ES-I3 (cell line): ENCODE data around the gene EHF.

ENCODE experiments used
- H3K36me3 ChIP-seq: 2 replicates; pipeline ENCODE4 v1.6.1; 2013; ENCODE audit warnings: mild to moderate bottlenecking, low read length, control low read depth, moderate library complexity; ENCODE audit not compliant: insufficient read depth
- H3K4me1 ChIP-seq: 2 replicates; pipeline ENCODE4 v1.6.1; 2013; ENCODE audit warnings: mild to moderate bottlenecking, control low read depth, low read length; ENCODE audit not compliant: insufficient read depth
- H3K9ac ChIP-seq: 2 replicates; pipeline ENCODE4 v1.6.1; 2013; ENCODE audit warnings: low read depth, mild to moderate bottlenecking, low read length, moderate library complexity
- H3K9me3 ChIP-seq: 2 replicates; pipeline ENCODE4 v1.6.1; 2013; ENCODE audit warnings: mild to moderate bottlenecking, low read length, moderate library complexity; ENCODE audit not compliant: control insufficient read depth, insufficient read depth

EHF gene

GRCh38 chr11:34625576-34625975, 4.7 kb downstream of the EHF start:
- H3K4me1 ChIP-seq: peaks cover 4% of the 10 kb centered on the region; the same call in 1 of the 2 replicates

DNA sequence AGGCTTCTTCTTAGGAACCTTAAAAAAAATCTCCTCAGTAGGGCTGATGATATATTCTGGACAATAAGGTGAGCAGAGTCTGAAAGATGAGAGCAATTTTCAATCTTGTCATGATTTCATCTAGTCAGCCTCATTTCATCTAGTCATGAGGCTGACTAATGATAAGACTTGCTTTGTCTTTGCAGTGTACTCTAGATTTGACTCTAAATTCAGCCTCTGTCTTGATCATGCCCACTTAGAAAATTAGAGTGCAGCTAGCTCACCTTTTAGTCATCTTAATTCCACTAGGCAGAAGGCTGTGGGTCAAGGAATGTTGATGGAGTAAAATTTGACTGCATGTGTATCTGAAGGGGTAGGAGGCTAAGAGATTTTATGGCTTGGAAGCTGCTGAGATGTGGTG, 5.5 kb downstream of the EHF start:
- Histone ChIP-seq H3K4me1 (peaks cover 4% of the 10 kb centered on the region; the same call in 1 of the 2 replicates), H3K36me3 (no peaks in the 10 kb centered on the region), H3K9me3 (no peaks in the 10 kb centered on the region), H3K9ac (no peak overlapping the region)

More at GRCh38 chr11:34625576-34625975, 4.7 kb downstream of the EHF start:
- Histone ChIP-seq H3K9me3 (no peaks in the 10 kb centered on the region), H3K9ac (no peak overlapping the region), H3K36me3 (no peaks in the 10 kb centered on the region)

- no peaks in the 10 kb centered on the region for H3K9me3 ChIP-seq
- no peaks in the 10 kb centered on the region for H3K36me3 ChIP-seq
- H3K9ac ChIP-seq: no peak overlapping the region
- no peaks in the 10 kb centered on the region for H3K4me1 ChIP-seq
These were observed 6.3 kb downstream of the EHF start for GRCh38 chr11:34627197-34627596.

GRCh38 chr11:34629711-34630110, 8.8 kb downstream of the EHF start:
- no peak overlapping the region for H3K9ac ChIP-seq
- H3K36me3 ChIP-seq: no peaks in the 10 kb centered on the region
- no peaks in the 10 kb centered on the region for H3K4me1 ChIP-seq
- H3K9me3 ChIP-seq: no peaks in the 10 kb centered on the region

DNA sequence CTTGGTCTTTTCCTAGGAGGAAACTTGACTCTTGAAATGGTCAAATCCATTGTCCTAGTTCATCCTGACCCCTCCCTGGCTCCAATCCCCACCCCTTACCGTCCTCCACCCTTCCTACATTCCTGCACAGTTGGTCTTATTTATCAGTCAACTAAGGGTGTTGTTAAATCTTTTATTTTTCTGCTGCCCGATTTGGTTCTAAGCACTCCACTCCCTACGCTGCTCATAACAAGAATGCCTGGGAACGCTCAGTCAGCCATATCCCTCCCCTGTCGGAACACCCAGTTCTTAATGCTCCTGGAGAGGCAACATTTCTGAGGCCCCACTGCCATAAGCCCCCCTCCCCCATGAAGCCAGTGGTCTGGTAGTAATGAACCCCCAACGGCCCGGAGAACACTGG, 9.7 kb downstream of the EHF start:
- H3K4me1 ChIP-seq: no peaks in the 10 kb centered on the region
- H3K9me3 ChIP-seq: no peaks in the 10 kb centered on the region
- H3K9ac ChIP-seq: no peak overlapping the region
- no peaks in the 10 kb centered on the region for H3K36me3 ChIP-seq

DNA sequence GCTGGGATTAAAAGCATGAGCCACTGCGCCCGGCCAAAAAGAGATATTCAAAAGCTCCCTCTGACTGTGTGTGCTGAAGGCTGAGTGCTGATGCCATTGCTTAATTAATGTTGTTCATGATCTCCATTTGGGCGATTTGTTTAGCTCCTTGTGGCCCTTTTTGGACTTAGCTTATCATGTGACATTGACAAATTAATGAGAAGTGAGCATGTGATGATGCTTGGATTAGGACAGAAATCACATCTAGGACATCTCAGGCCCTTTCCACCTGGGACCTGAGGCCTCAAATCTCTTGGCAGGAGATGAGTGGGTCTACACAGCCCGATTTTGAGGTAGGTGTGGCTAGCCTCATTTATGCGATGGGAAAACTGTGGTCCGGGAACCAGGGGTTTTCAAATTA, 10.4 kb downstream of the EHF start:
- no peaks in the 10 kb centered on the region for H3K4me1 ChIP-seq
- H3K36me3 ChIP-seq: no peaks in the 10 kb centered on the region
- H3K9ac ChIP-seq: no peak overlapping the region
- no peaks in the 10 kb centered on the region for H3K9me3 ChIP-seq

GRCh38 chr11:34631737-34632104, 10.8 kb downstream of the EHF start:
- Histone ChIP-seq H3K9me3 (no peaks in the 10 kb centered on the region), H3K4me1 (no peaks in the 10 kb centered on the region), H3K36me3 (no peaks in the 10 kb centered on the region), H3K9ac (no peak overlapping the region)

- Histone ChIP-seq H3K9ac (no peak overlapping the region), H3K36me3 (no peaks in the 10 kb centered on the region), H3K4me1 (no peaks in the 10 kb centered on the region), H3K9me3 (no peaks in the 10 kb centered on the region)
These were observed 11.4 kb downstream of the EHF start for GRCh38 chr11:34632105-34632791.

DNA sequence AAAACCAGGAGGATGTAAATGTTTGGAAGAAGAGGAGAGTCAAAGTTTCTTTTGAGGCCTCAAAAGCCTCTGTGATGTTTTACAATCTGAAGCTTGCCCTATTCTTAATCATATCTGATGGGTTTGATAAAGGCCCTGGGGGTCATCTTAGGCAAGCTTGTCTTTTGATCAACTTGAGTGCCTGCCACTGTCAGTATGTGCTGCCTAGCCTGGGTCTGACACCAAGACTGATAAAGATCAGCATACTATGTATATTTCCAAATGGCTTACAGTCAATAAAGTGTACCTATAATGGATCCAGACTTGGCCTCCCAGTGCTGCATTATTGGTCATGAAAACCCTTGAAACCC, 12.7 kb downstream of the EHF start:
- Histone ChIP-seq H3K9me3 (no peaks in the 10 kb centered on the region), H3K9ac (no peak overlapping the region), H3K36me3 (no peaks in the 10 kb centered on the region), H3K4me1 (no peaks in the 10 kb centered on the region)

DNA sequence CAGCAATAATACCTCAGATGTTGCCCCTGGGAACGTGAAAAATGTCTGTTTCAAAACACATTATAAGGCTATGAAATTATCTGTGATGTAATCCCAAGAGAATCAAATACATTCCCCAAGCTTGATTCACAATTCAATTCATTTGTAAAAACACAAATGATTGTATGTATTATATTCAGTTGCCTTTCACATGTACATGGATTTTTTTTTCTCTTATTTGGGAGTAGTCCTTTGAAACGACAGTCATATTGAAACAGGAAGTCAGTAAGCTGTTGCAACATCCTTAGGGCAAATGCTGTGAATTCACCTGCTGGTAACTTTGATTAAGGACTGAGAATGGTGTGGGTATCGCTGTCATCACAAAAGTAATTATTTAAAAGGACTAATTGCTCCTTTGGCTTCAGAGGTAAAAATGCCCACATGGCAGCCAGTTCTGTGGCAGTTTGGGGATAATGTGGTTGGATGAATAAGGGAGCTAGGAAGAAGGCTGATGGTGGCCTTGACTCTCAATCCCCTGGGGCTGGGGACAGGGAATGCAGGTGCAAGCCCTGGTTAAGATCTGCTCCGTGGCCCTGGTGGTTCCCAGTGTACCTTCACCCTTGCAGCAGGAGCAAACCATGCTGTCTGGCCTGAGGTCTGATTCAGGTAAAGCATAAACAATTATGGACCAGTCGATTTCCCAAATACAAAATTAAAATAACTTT, 13.2 kb downstream of the EHF start:
- H3K4me1 ChIP-seq: no peaks in the 10 kb centered on the region
- no peaks in the 10 kb centered on the region for H3K9me3 ChIP-seq
- H3K36me3 ChIP-seq: no peaks in the 10 kb centered on the region
- H3K9ac ChIP-seq: no peak overlapping the region

GRCh38 chr11:34634694-34635062, 13.8 kb downstream of the EHF start:
- Histone ChIP-seq H3K36me3 (no peaks in the 10 kb centered on the region), H3K9ac (no peak overlapping the region), H3K4me1 (peaks cover 3% of the 10 kb centered on the region; the same call in 1 of the 2 replicates), H3K9me3 (no peaks in the 10 kb centered on the region)

- Histone ChIP-seq H3K4me1 (peaks cover 4% of the 10 kb centered on the region; the same call in 1 of the 2 replicates), H3K9ac (no peak overlapping the region), H3K9me3 (no peaks in the 10 kb centered on the region), H3K36me3 (no peaks in the 10 kb centered on the region)
These were observed 15.2 kb downstream of the EHF start for GRCh38 chr11:34636127-34636526.

GRCh38 chr11:34637303-34637702, 16.4 kb downstream of the EHF start:
- peaks cover 4% of the 10 kb centered on the region; the same call in 1 of the 2 replicates for H3K4me1 ChIP-seq
- no peaks in the 10 kb centered on the region for H3K9me3 ChIP-seq
- H3K9ac ChIP-seq: no peak overlapping the region
- no peaks in the 10 kb centered on the region for H3K36me3 ChIP-seq

- H3K36me3 ChIP-seq: no peaks in the 10 kb centered on the region
- H3K4me1 ChIP-seq: peaks cover 7% of the 10 kb centered on the region; the same call in 1 of the 2 replicates
- no peaks in the 10 kb centered on the region for H3K9me3 ChIP-seq
- no peak overlapping the region for H3K9ac ChIP-seq
These were observed 18.0 kb downstream of the EHF start for GRCh38 chr11:34638897-34639296.

DNA sequence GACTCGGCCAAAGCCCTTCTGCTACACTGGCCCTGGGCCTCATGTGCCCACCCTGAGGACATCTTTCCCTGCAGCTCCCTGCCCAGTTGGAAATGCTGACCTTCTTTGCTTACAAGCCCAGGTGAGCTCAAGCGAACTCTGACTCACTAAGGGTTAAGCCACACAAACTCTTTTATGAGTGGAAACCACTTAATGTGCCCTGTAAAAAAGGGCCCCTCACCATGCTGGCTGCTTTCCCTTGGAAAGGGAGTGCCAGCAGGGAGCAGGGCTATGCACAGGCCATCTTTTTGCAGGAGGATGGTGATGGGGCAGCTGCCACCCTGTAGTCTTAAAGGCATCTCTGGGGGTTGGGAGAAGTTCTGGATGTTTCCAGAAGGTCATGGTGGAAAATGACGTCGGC, 18.7 kb downstream of the EHF start:
- H3K36me3 ChIP-seq: no peaks in the 10 kb centered on the region
- H3K9ac ChIP-seq: no peak overlapping the region
- peaks cover 13% of the 10 kb centered on the region; the same call in 1 of the 2 replicates for H3K4me1 ChIP-seq
- H3K9me3 ChIP-seq: no peaks in the 10 kb centered on the region
